HG03196 (cell line): Measurements from ENCODE around the gene RIT1.
"Not testable (repeated sequence)": the region's sequence is repeated elsewhere in the genome, so short reads cannot be mapped to it uniquely, and the experiment has no call there.

Experiments used
- ATAC-seq: cut with Tn5 transposase; IDR thresholded peaks from one replicate; pipeline ENCODE4 v1.9.1; 2021; ENCODE audit not compliant: unreplicated experiment

Gene RIT1

GRCh38 chr1:155934097-155934935 lies 23.2 kb upstream of the RIT1 start, which contains the start of gene KHDC4:
Gene KHDC4 (minus strand): TSS chr1:155934413. CDS start chr1:155934373, 40 bp downstream.
- peak; percentile 92 for ATAC-seq

- ATAC-seq = no peak
These were observed 22.5 kb upstream of the RIT1 start for GRCh38 chr1:155933591-155934096.

GRCh38 chr1:155932487-155932886 lies 21.3 kb upstream of the RIT1 start:
- ATAC-seq = no peak

GRCh38 chr1:155932081-155932480 lies 20.9 kb upstream of the RIT1 start:
- ATAC-seq = no peak

GRCh38 chr1:155931332-155932038 lies 20.3 kb upstream of the RIT1 start:
- ATAC-seq = no peak

GRCh38 chr1:155930725-155931124 lies 19.6 kb upstream of the RIT1 start:
- ATAC-seq = not testable (repeated sequence)

GRCh38 chr1:155929057-155929456 lies 17.9 kb upstream of the RIT1 start:
- no peak for ATAC-seq

GRCh38 chr1:155925506-155925905 lies 14.4 kb upstream of the RIT1 start:
- no peak for ATAC-seq

- no peak for ATAC-seq
These were observed 9.6 kb upstream of the RIT1 start for GRCh38 chr1:155920717-155921116.

GRCh38 chr1:155919801-155920200 lies 8.7 kb upstream of the RIT1 start:
- no peak for ATAC-seq

- no peak for ATAC-seq
These were observed 7.5 kb upstream of the RIT1 start for GRCh38 chr1:155918660-155919059.

GRCh38 chr1:155913969-155914757 lies 3.0 kb upstream of the RIT1 start:
- no peak for ATAC-seq

GRCh38 chr1:155912056-155912536 lies 947 bp upstream of the RIT1 start:
- no peak for ATAC-seq

GRCh38 chr1:155910621-155911121 lies 478 bp downstream of the RIT1 start:
- ATAC-seq = no peak

GRCh38 chr1:155909894-155910293 lies 1.3 kb downstream of the RIT1 start:
- no peak for ATAC-seq

GRCh38 chr1:155904261-155904660 lies 6.9 kb downstream of the RIT1 start:
- ATAC-seq = no peak

GRCh38 chr1:155900161-155900560 lies 11.0 kb downstream of the RIT1 start:
- ATAC-seq = no peak

GRCh38 chr1:155899683-155900082 lies 11.5 kb downstream of the RIT1 start:
- no peak for ATAC-seq

GRCh38 chr1:155898888-155899287 lies 12.3 kb downstream of the RIT1 start:
- ATAC-seq = no peak

- no peak for ATAC-seq
These were observed 13.4 kb downstream of the RIT1 start for GRCh38 chr1:155897746-155898145.

- not testable (repeated sequence) for ATAC-seq
These were observed 14.7 kb downstream of the RIT1 start for GRCh38 chr1:155896476-155896875.
